DOHH2 (cell line): ENCODE data around the gene OLFML3.

ENCODE experiments used
- CTCF ChIP-seq: fragments of 200-600 bp; sonication (generic); IDR thresholded peaks from one replicate; pipeline ENCODE4 v1.5.1; 2014; ENCODE audit warnings: antibody characterized with exemption, mild to moderate bottlenecking, low read depth, low read length; ENCODE audit not compliant: poor library complexity, severe bottlenecking
- EZH2phosphoT487 ChIP-seq: fragments of 200-600 bp; sonication (generic); IDR thresholded peaks from 2 replicates; pipeline ENCODE4 v1.6.1; 2017; ENCODE audit warnings: borderline replicate concordance, mild to moderate bottlenecking, antibody characterized with exemption, low read length, moderate library complexity, mixed read lengths

GRCh38 chr1:113938192-113938591 is 41.1 kb upstream of the OLFML3 start:
- TF ChIP-seq CTCF (no peak), EZH2phosphoT487 (no peak)
